Measurements from ENCODE around the gene CAMSAP2.

Gene CAMSAP2

DNA sequence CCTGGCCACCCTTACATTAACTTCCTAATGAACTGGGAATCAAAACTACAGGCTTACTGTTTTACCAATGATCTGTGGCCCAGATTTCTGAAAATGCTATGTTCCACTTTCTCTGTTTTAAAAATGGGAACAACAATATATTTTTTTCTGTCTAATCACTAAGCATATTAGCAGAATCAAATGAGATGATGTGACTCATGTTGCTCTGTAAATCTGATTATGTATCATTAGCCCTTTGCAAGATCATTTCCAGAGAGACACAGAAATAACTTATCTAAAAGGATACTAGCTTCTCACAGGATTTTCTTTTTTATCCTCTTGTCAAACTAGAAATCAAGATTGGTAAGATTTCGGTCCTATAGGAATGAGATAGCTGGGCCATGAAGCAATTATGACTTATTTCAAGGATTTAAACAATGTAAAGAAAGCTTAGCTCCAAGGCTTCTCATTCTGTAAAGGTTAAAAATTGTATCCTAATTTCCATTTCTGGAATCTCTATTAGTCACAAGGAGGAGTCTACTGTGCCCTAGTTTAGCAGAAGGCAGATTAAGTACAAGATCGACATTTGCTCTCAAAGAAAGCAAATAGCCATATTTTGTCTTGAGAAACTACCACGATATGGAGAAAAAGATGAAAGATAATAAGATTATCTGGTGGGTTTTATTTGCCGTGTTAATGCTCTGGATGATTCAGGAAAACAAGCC, 32.4 kb upstream of the CAMSAP2 start:
- H3K36me3 ChIP-seq (replicated peaks; ENCODE audit: insufficient read depth, low read length): no peaks in the 10 kb centered on the region
- no peaks in the 10 kb centered on the region for H3K9me2 ChIP-seq (replicated peaks; ENCODE audit: insufficient read depth, low read length)
- no peak overlapping the region for H2AFZ ChIP-seq (ENCODE audit: low read length)
- TF ChIP-seq, protein P1, sequence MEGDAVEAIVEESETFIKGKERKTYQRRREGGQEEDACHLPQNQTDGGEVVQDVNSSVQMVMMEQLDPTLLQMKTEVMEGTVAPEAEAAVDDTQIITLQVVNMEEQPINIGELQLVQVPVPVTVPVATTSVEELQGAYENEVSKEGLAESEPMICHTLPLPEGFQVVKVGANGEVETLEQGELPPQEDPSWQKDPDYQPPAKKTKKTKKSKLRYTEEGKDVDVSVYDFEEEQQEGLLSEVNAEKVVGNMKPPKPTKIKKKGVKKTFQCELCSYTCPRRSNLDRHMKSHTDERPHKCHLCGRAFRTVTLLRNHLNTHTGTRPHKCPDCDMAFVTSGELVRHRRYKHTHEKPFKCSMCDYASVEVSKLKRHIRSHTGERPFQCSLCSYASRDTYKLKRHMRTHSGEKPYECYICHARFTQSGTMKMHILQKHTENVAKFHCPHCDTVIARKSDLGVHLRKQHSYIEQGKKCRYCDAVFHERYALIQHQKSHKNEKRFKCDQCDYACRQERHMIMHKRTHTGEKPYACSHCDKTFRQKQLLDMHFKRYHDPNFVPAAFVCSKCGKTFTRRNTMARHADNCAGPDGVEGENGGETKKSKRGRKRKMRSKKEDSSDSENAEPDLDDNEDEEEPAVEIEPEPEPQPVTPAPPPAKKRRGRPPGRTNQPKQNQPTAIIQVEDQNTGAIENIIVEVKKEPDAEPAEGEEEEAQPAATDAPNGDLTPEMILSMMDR (IDR thresholded peaks at IDR 0.05; ENCODE audit: low read length): no peak
- no peak for TF ChIP-seq EZH2 (optimal IDR thresholded peaks at IDR 0.05; ENCODE audit: low read depth, low read length)
- no peak for TF ChIP-seq EZH2phosphoT487 (IDR thresholded peaks at IDR 0.05; ENCODE audit: low read length)
- H3K4me1 ChIP-seq (ENCODE audit: low read length): peaks cover 21% of the 10 kb centered on the region
- H3F3A ChIP-seq (ENCODE audit: insufficient read depth, low read length): no peaks in the 10 kb centered on the region
- no peak overlapping the region for H3K27ac ChIP-seq (ENCODE audit: low read length)
- H3K4me3 ChIP-seq (ENCODE audit: low read length): no peak overlapping the region
- H3K4me2 ChIP-seq (ENCODE audit: low read depth, low read length): no peak overlapping the region
- H3K79me2 ChIP-seq (ENCODE audit: low read length): no peaks in the 10 kb centered on the region
- no peaks in the 10 kb centered on the region for H3K27me3 ChIP-seq (replicated peaks; ENCODE audit: insufficient read depth, low read length)
- no peak for DNase-seq
- H3K9ac ChIP-seq (ENCODE audit: low read length): no peak overlapping the region
- no peaks in the 10 kb centered on the region for H4K20me1 ChIP-seq (ENCODE audit: insufficient read depth, low read length)
- no peaks in the 10 kb centered on the region for H3K9me3 ChIP-seq (replicated peaks; ENCODE audit: insufficient read depth, low read length)

DNA sequence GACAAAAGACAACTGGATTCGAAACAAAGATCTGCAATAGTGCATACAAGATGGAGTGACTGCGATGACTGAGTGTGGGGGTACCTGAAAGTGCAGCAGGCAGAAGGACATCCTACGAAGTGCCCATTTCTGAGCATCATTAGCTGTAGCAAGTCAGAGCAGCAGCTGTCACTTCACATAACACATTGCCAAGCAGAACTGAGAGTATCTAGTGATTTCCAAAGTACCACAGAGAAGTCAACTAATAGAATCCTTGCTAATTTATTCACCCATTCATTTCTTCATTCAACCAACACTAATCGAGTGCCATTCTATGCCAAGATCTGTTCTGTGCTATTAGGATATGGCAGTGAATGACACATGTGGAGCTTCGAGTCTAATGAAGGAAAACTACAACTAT, 31.6 kb upstream of the CAMSAP2 start:
- Histone ChIP-seq H3K4me3 (ENCODE audit: low read length) (no peak overlapping the region), H3K27me3 (replicated peaks; ENCODE audit: insufficient read depth, low read length) (no peaks in the 10 kb centered on the region), H3K9ac (ENCODE audit: low read length) (no peak overlapping the region), H3K79me2 (ENCODE audit: low read length) (no peaks in the 10 kb centered on the region), H3K4me2 (ENCODE audit: low read depth, low read length) (no peak overlapping the region), H3K9me3 (replicated peaks; ENCODE audit: insufficient read depth, low read length) (no peaks in the 10 kb centered on the region), H4K20me1 (ENCODE audit: insufficient read depth, low read length) (no peaks in the 10 kb centered on the region), H3K36me3 (replicated peaks; ENCODE audit: insufficient read depth, low read length) (no peaks in the 10 kb centered on the region), H3K9me2 (replicated peaks; ENCODE audit: insufficient read depth, low read length) (no peaks in the 10 kb centered on the region), H3K27ac (ENCODE audit: low read length) (no peak overlapping the region), H3K4me1 (ENCODE audit: low read length) (peaks cover 21% of the 10 kb centered on the region), H2AFZ (ENCODE audit: low read length) (no peak overlapping the region), H3F3A (ENCODE audit: insufficient read depth, low read length) (no peaks in the 10 kb centered on the region)
- no peak for DNase-seq
- no peak for TF ChIP-seq EZH2 (optimal IDR thresholded peaks at IDR 0.05; ENCODE audit: low read depth, low read length)
- no peak for TF ChIP-seq EZH2phosphoT487 (IDR thresholded peaks at IDR 0.05; ENCODE audit: low read length)
- TF ChIP-seq, protein P1 (IDR thresholded peaks at IDR 0.05; ENCODE audit: low read length): no peak

DNA sequence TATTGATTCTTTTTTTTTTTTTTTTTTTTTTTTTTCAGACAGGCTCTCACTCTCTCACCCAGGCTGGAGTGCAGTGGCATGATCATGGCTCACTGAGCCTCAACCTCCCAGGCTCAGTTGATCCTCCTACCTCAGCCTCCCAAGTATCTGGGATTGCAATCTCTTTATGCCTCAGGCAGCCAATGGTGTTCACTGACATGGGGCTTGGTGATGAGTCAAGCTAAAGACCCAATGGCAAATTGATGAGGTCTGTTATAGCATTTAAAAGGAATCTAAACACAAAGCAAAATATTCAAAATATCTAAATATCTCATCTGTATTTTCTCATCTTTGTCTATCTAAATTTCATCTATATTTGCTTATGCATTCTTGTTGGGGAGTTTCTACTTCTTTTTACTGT, 30.5 kb upstream of the CAMSAP2 start:
- Histone ChIP-seq H3F3A (ENCODE audit: insufficient read depth, low read length) (no peaks in the 10 kb centered on the region), H3K9me2 (replicated peaks; ENCODE audit: insufficient read depth, low read length) (no peaks in the 10 kb centered on the region), H3K4me3 (ENCODE audit: low read length) (no peak overlapping the region), H3K4me1 (ENCODE audit: low read length) (peaks cover 21% of the 10 kb centered on the region), H4K20me1 (ENCODE audit: insufficient read depth, low read length) (no peaks in the 10 kb centered on the region), H2AFZ (ENCODE audit: low read length) (no peak overlapping the region), H3K79me2 (ENCODE audit: low read length) (no peaks in the 10 kb centered on the region), H3K36me3 (replicated peaks; ENCODE audit: insufficient read depth, low read length) (no peaks in the 10 kb centered on the region), H3K27ac (ENCODE audit: low read length) (no peak overlapping the region), H3K27me3 (replicated peaks; ENCODE audit: insufficient read depth, low read length) (no peaks in the 10 kb centered on the region), H3K4me2 (ENCODE audit: low read depth, low read length) (no peak overlapping the region), H3K9ac (ENCODE audit: low read length) (no peak overlapping the region), H3K9me3 (replicated peaks; ENCODE audit: insufficient read depth, low read length) (no peaks in the 10 kb centered on the region)
- TF ChIP-seq EZH2 (optimal IDR thresholded peaks at IDR 0.05; ENCODE audit: low read depth, low read length): no peak
- no peak for TF ChIP-seq EZH2phosphoT487 (IDR thresholded peaks at IDR 0.05; ENCODE audit: low read length)
- TF ChIP-seq, protein P1 (IDR thresholded peaks at IDR 0.05; ENCODE audit: low read length): no peak
- no peak for DNase-seq
